ENCODE results near the gene PSMC3.

DNA sequence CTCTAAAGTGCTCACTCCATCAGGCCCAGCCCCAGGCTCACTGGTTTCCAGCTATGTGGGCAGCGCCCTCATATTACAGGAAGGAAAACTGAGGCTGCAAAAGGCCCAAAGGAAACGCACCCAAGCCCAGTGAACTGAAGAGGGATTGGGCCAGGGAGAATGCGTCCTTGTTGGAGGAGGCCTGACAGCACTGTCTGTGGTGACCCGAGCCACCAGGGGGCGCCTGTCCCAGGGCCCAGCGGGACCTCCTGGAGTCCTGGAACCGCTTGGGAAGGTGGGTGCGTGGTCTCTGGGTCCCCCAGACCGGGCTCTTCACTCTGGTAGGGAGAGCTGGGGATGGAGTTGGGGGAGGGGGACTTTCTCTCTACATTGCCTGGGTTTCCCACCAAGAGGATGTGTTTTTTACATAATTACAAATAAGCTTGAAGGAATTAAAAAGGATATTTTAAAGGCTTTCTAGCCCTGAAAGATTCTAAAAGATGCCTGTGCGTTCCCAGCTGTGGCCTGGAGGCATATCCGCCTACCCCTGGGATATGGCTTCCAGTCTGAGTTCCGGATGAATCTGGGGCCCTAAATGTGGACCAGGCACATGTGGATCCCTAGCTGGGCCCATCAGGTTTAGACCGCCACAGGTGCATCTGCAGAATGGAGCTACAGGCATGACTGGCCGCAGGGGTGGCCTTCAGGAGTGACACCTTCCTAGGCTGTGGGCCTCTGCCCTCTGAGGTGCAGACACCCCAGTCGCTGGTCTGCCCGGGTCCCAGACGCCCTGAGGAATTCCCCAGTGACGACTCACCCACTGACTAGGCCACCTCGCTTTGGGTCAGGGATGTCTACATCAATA is 52.1 kb downstream of the PSMC3 start:
- TF ChIP-seq SUZ12 (IDR thresholded peaks at IDR 0.05; ENCODE audit: extremely low read depth, insufficient read depth, insufficient read length) (no peak), YY1 (IDR thresholded peaks at IDR 0.05; ENCODE audit: insufficient read depth, insufficient read length) (no peak)

Data from NT2/D1 (cell line).